RWPE1 (cell line): ENCODE results near the gene CDK5RAP2.

Source experiments
- CTCF ChIA-PET: fragments of 350-600 bp; sonication (Branson Sonifier 250); formaldehyde crosslinking; extraction: SDS; loops from one replicate; lab custom pipeline; 2021; lab: Yijun Ruan, JAX
- POLR2A ChIA-PET: fragments of 400-600 bp; formaldehyde crosslinking; extraction: SDS; loops from one replicate; lab custom pipeline; 2020; ENCODE audit warnings: antibody characterized with exemption; ENCODE audit not compliant: low non-redundant PET; lab: Yijun Ruan, JAX
- DNase-seq: peaks from one replicate; pipeline ENCODE4 v3.0.0; 2012; ENCODE audit warnings: low spot score
- H3K27ac ChIP-seq: fragments of 450-650 bp; 2 replicates; pipeline ENCODE4 v1.5.1; 2017
- TF ChIP-seq, protein P1 (sequence below): fragments of 450-650 bp; conservative IDR thresholded peaks from 2 replicates; pipeline ENCODE4 v1.5.1; 2017; ENCODE audit warnings: low read depth, mild to moderate bottlenecking

CDK5RAP2 gene

GRCh38 chr9:120528327-120528726, 51.6 kb downstream of the CDK5RAP2 start:
- POLR2A ChIA-PET = no interaction called here
- DNase-seq = no peak
- no peak overlapping the region for H3K27ac ChIP-seq
- TF ChIP-seq, protein P1, sequence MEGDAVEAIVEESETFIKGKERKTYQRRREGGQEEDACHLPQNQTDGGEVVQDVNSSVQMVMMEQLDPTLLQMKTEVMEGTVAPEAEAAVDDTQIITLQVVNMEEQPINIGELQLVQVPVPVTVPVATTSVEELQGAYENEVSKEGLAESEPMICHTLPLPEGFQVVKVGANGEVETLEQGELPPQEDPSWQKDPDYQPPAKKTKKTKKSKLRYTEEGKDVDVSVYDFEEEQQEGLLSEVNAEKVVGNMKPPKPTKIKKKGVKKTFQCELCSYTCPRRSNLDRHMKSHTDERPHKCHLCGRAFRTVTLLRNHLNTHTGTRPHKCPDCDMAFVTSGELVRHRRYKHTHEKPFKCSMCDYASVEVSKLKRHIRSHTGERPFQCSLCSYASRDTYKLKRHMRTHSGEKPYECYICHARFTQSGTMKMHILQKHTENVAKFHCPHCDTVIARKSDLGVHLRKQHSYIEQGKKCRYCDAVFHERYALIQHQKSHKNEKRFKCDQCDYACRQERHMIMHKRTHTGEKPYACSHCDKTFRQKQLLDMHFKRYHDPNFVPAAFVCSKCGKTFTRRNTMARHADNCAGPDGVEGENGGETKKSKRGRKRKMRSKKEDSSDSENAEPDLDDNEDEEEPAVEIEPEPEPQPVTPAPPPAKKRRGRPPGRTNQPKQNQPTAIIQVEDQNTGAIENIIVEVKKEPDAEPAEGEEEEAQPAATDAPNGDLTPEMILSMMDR = no peak
- CTCF ChIA-PET = no interaction called here

- ChIA-PET CTCF (interaction anchor here (0.7 kb wide), 1 partner anchor 459 kb away, joined by 3 read pairs; no protein-coding TSS in a partner anchor), POLR2A (no interaction called here)
- no peak for DNase-seq
- TF ChIP-seq, protein P1 = no peak
- H3K27ac ChIP-seq = no peak overlapping the region
These were observed 53.4 kb downstream of the CDK5RAP2 start for GRCh38 chr9:120526534-120526933.

DNA sequence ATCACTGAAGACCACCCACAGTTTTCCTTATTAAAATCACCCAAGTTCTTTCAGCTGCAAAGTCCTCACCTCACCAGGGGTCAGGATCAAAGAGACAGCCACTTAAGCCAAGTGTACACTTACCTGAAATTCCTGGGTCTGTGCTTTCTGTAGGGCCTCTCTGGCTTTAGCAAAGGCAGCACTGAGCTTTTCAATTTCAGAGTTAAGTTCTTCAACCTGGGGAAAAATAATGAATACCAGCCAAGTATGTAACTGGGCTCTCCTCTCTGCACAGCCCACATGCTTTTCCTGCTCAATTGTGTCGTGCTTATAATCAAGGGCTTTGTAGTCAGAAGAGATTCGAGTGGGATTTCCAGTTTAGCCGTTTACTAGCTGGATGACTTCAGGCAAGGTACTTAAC, 55.1 kb downstream of the CDK5RAP2 start:
- DNase-seq = no peak
- CTCF ChIA-PET = no interaction called here
- no peak overlapping the region for H3K27ac ChIP-seq
- TF ChIP-seq, protein P1 = no peak
- POLR2A ChIA-PET = no interaction called here

- POLR2A ChIA-PET = no interaction called here
- TF ChIP-seq, protein P1 = no peak
These were observed 55.9 kb downstream of the CDK5RAP2 start for GRCh38 chr9:120524038-120524437.

GRCh38 chr9:120522558-120522957, 57.4 kb downstream of the CDK5RAP2 start:
- no peak overlapping the region for H3K27ac ChIP-seq
- ChIA-PET POLR2A (no interaction called here), CTCF (no interaction called here)
- TF ChIP-seq, protein P1 = no peak
- no peak for DNase-seq

More at GRCh38 chr9:120524038-120524437, 55.9 kb downstream of the CDK5RAP2 start:
- H3K27ac ChIP-seq = no peak overlapping the region
- CTCF ChIA-PET = interaction anchor here (0.7 kb wide), 1 partner anchor 83 kb away, joined by 3 read pairs; no protein-coding TSS in a partner anchor
- no peak for DNase-seq

- no peak for DNase-seq
- no peak overlapping the region for H3K27ac ChIP-seq
- ChIA-PET CTCF (interaction anchor here (0.6 kb wide), 1 partner anchor 24 kb away, joined by 3 read pairs; no protein-coding TSS in a partner anchor), POLR2A (no interaction called here)
- TF ChIP-seq, protein P1 = no peak
These were observed 57.9 kb downstream of the CDK5RAP2 start for GRCh38 chr9:120522032-120522431.
